Thyroid gland (tissue), 4 donors: ENCODE data around the gene IL12RB2. TPM values are rescaled to one million over a fixed set of nuclear protein-coding genes. Genes with fewer than 3 reads are reported as not detected.
A peak's percentile ranks its signal among the peaks of the same experiment; 100 is the strongest.

Source experiments
- DNase-seq, 2 donors: peaks; one replicate each; pipeline ENCODE4 v3.0.0-alpha.2; 2019
- H3K27ac ChIP-seq, 3 donors: fragments of 200-600 bp; sonication (generic); 1 replicate in 2 of 3; 2 replicates in 1 of 3; pipeline ENCODE4 v1.5.1; 2016 to 2019; ENCODE audit warnings: mild to moderate bottlenecking in 1 of 3, moderate library complexity in 1 of 3
- H3K27me3 ChIP-seq: fragments of 200-600 bp; sonication (generic); one replicate; pipeline ENCODE4 v1.5.1; 2019
- H3K36me3 ChIP-seq, 2 donors: fragments of 200-600 bp; sonication (generic); one replicate each; pipeline ENCODE4 v1.5.1; 2016 to 2019
- H3K4me1 ChIP-seq, 2 donors: fragments of 200-600 bp; sonication (generic); one replicate each; pipeline ENCODE4 v1.5.1; 2017 to 2019
- H3K4me3 ChIP-seq, 3 donors: fragments of 200-600 bp; sonication (generic); replicated peaks in 1 of 3; 1 replicate in 2 of 3; 2 replicates in 1 of 3; pipeline ENCODE4 v1.5.1; 2016; ENCODE audit warnings: mild to moderate bottlenecking in 1 of 3
- H3K9me3 ChIP-seq: fragments of 200-600 bp; sonication (generic); one replicate; pipeline ENCODE4 v1.5.1; 2017
- CTCF ChIP-seq, 6 experiments: fragments of 200-600 bp in 3 of 6; fragments of 450-650 bp in 3 of 6; sonication (generic) in 3 of 6; IDR thresholded peaks; one replicate each; pipeline ENCODE4 v1.5.1; 2016 to 2019; ENCODE audit warnings: antibody characterized with exemption in 6 of 6, mild to moderate bottlenecking in 2 of 6, inconsistent platforms in 1 of 6, moderate library complexity in 1 of 6
- POLR2A ChIP-seq, 2 donors: fragments of 450-650 bp; IDR thresholded peaks; one replicate each; pipeline ENCODE4 v1.6.1; 2017; ENCODE audit warnings: antibody characterized with exemption in 2 of 2, mild to moderate bottlenecking in 2 of 2, moderate library complexity in 1 of 2
- WGBS, 2 donors: methylation state at CpG; one replicate each; pipeline ENCODE4 v1.1.5; 2017; 5-methylcytosine and 5-hydroxymethylcytosine counted together
- intact Hi-C: fragments of 100-400 bp; cut with DNase I; formaldehyde crosslinking; loops from one replicate; pipeline ENCODE4 v1.15.1; 2023
- total RNA-seq, 4 donors: library from RNA; depleted of rRNA; stranded (reverse); fragments of >200 nt; gene quantifications; one replicate each; pipeline ENCODE4 v1.2.3, GENCODE V29; 2016

IL12RB2 gene
- total RNA-seq, 4 donors from 2014 or later: 0.45 to 4.3 (median 0.93) TPM

GRCh38 chr1:67430358-67431155, 122.9 kb downstream of the IL12RB2 start, which contains the start of gene SERBP1:
Gene SERBP1, minus strand, starts transcription at chr1:67430402. Its CDS starts 102 bp downstream, at chr1:67430300.
- intact Hi-C loops: no loop called here
- TF ChIP-seq POLR2A (IDR thresholded peaks at IDR 0.05) (peak in 1 of 2 donors; percentile 95), CTCF (IDR thresholded peaks at IDR 0.05) (no peak)
- Histone ChIP-seq H3K36me3 (peaks cover 0 to 3% of the 10 kb centered on the region in 2 donors), H3K9me3 (no peaks in the 10 kb centered on the region), H3K27me3 (no peaks in the 10 kb centered on the region), H3K4me3 (peak within 1 kb of the TSS; percentile 56 to 82 (median 70)), H3K4me1 (peaks cover 4 to 6% of the 10 kb centered on the region in 2 donors), H3K27ac (peak within 1 kb of the TSS; percentile 60 to 93 (median 90))
- peak; percentile 97 to 98 for DNase-seq
- WGBS, 2 donors: 0 to 1% methylated on average over 35 to 46 of the region's 62 CpGs

GRCh38 chr1:67431156-67431765, 123.6 kb downstream of the IL12RB2 start:
- H3K36me3 ChIP-seq: no peaks in the 10 kb centered on the region
- no peaks in the 10 kb centered on the region for H3K9me3 ChIP-seq
- no peak for TF ChIP-seq CTCF (IDR thresholded peaks at IDR 0.05)
- WGBS, 2 donors: 22% methylated on average over 12 of the region's 12 CpGs
- H3K27ac ChIP-seq: peak overlapping the region; percentile 60 to 93 (median 90)
- peak overlapping the region; percentile 37 to 82 (median 70) for H3K4me3 ChIP-seq
- no peak for DNase-seq
- H3K27me3 ChIP-seq: no peaks in the 10 kb centered on the region
- peaks cover 4 to 6% of the 10 kb centered on the region in 2 donors for H3K4me1 ChIP-seq
- intact Hi-C loops: no loop called here

GRCh38 chr1:67431869-67432578, 124.4 kb downstream of the IL12RB2 start:
- no peak for DNase-seq
- intact Hi-C loops: no loop called here
- Histone ChIP-seq H3K9me3 (no peaks in the 10 kb centered on the region), H3K4me1 (peaks cover 3 to 4% of the 10 kb centered on the region in 2 donors), H3K27ac (no peak overlapping the region), H3K36me3 (no peaks in the 10 kb centered on the region), H3K4me3 (no peak overlapping the region), H3K27me3 (no peaks in the 10 kb centered on the region)
- WGBS, 2 donors: 57 to 61% methylated on average over 8 of the region's 8 CpGs
- no peak for TF ChIP-seq POLR2A (IDR thresholded peaks at IDR 0.05)
- TF ChIP-seq CTCF (IDR thresholded peaks at IDR 0.05): no peak

GRCh38 chr1:67432745-67433144, 125.1 kb downstream of the IL12RB2 start:
- H3K4me3 ChIP-seq: no peak overlapping the region
- 84 to 87% methylated on average over 1 of the region's 1 CpG for WGBS, 2 donors
- no peak for DNase-seq
- no peaks in the 10 kb centered on the region for H3K9me3 ChIP-seq
- intact Hi-C loops: no loop called here
- H3K36me3 ChIP-seq: no peaks in the 10 kb centered on the region
- peaks cover 0 to 4% of the 10 kb centered on the region in 2 donors for H3K4me1 ChIP-seq
- no peak overlapping the region for H3K27ac ChIP-seq
- no peaks in the 10 kb centered on the region for H3K27me3 ChIP-seq
- TF ChIP-seq POLR2A (IDR thresholded peaks at IDR 0.05) (no peak), CTCF (IDR thresholded peaks at IDR 0.05) (no peak)
